Activated CD4-positive, alpha-beta T cell treated with anti-CD3 and anti-CD28 coated beads for 24 hours (primary cell): Measurements from ENCODE around the gene MYNN.

Experiments
- DNase-seq, 2 donors: peaks; one replicate each; pipeline ENCODE4 v3.0.0-alpha.2; 2020; ENCODE audit warnings: low read depth in 2 of 2

MYNN gene

GRCh38 chr3:169827712-169828111, 54.5 kb downstream of the MYNN start:
- DNase-seq, result no peak

GRCh38 chr3:169835533-169835932, 62.3 kb downstream of the MYNN start:
- no peak for DNase-seq

- no peak for DNase-seq
These were observed 63.1 kb downstream of the MYNN start for GRCh38 chr3:169836078-169836941.

GRCh38 chr3:169836942-169837275, 63.7 kb downstream of the MYNN start:
- DNase-seq, result no peak

GRCh38 chr3:169838511-169839030, 65.4 kb downstream of the MYNN start:
- DNase-seq, result no peak
